Calu3 (cell line): ENCODE results near the gene ABHD12. TPM values are rescaled to one million over a fixed set of nuclear protein-coding genes. Genes with fewer than 3 reads are reported as not detected.
A peak's percentile ranks its signal among the peaks of the same experiment; 100 is the strongest.

Experiments
- BruUV-seq: library from RNA; stranded (reverse); fragments of 400-500 nt; replicated peaks from 2 replicates; lab custom pipeline; 2021; lab: Mats Ljungman, UMichigan
- CTCF ChIA-PET: fragments of 300-600 bp; sonication (Branson Sonifier 250); formaldehyde crosslinking; loops from one replicate; lab custom pipeline; 2022; ENCODE audit warnings: antibody characterized with exemption; lab: Charles Lee
- DNase-seq: peaks from one replicate; pipeline ENCODE4 v3.0.0; 2022
- H3K27ac Mint-ChIP-seq: one replicate; pipeline ENCODE4 v1.8.0; 2022; ENCODE audit warnings: mixed read lengths; ENCODE audit not compliant: unreplicated experiment
- H3K27me3 Mint-ChIP-seq: one replicate; pipeline ENCODE4 v1.8.0; 2022; ENCODE audit warnings: mixed read lengths; ENCODE audit not compliant: unreplicated experiment
- H3K36me3 Mint-ChIP-seq: one replicate; pipeline ENCODE4 v1.8.0; 2022; ENCODE audit warnings: mild to moderate bottlenecking, moderate library complexity, mixed read lengths; ENCODE audit not compliant: insufficient read depth, unreplicated experiment
- H3K4me1 Mint-ChIP-seq: one replicate; pipeline ENCODE4 v1.8.0; 2022; ENCODE audit warnings: mild to moderate bottlenecking, low read depth, mixed read lengths; ENCODE audit not compliant: unreplicated experiment
- H3K4me3 Mint-ChIP-seq: one replicate; pipeline ENCODE4 v1.8.0; 2022; ENCODE audit warnings: mild to moderate bottlenecking, low read depth, moderate library complexity, mixed read lengths; ENCODE audit not compliant: unreplicated experiment
- H3K9me3 Mint-ChIP-seq: one replicate; pipeline ENCODE4 v1.8.0; 2022; ENCODE audit warnings: low read depth, mixed read lengths; ENCODE audit not compliant: unreplicated experiment
- CTCF ChIP-seq: fragments of 200-600 bp; IDR thresholded peaks from one replicate; pipeline ENCODE4 v1.8.0; 2022; ENCODE audit warnings: antibody characterized with exemption; ENCODE audit not compliant: unreplicated experiment
- intact Hi-C: fragments of 100-400 bp; cut with micrococcal nuclease; formaldehyde crosslinking; loops from one replicate; pipeline ENCODE4 v1.10.0; 2022; ENCODE audit not compliant: unreplicated experiment
- total RNA-seq: library from RNA; stranded (reverse); gene quantifications from 2 replicates; pipeline ENCODE4 v1.2.3, GENCODE V29; 2022

Gene ABHD12
- total RNA-seq, 1 experiment from 2014 or later, result 21.3 TPM

- no peak overlapping the region for H3K27ac Mint-ChIP-seq
- peaks cover 64% of the 10 kb centered on the region for H3K36me3 Mint-ChIP-seq
- no peak for TF ChIP-seq CTCF
- intact Hi-C loops, result no loop called here
- CTCF ChIA-PET, result no interaction called here
- no peaks in the 10 kb centered on the region for H3K9me3 Mint-ChIP-seq
- BruUV-seq, result TSS peak; percentile 19
- H3K4me1 Mint-ChIP-seq, result peaks cover 2% of the 10 kb centered on the region
- H3K4me3 Mint-ChIP-seq, result no peak overlapping the region
- no peaks in the 10 kb centered on the region for H3K27me3 Mint-ChIP-seq
- no peak for DNase-seq
These were observed 102.9 kb downstream of the ABHD12 start for GRCh38 chr20:25287631-25288290.

- Mint-ChIP-seq H3K4me3 (no peak overlapping the region), H3K36me3 (peaks cover 64% of the 10 kb centered on the region), H3K4me1 (peaks cover 7% of the 10 kb centered on the region), H3K9me3 (no peaks in the 10 kb centered on the region), H3K27me3 (no peaks in the 10 kb centered on the region), H3K27ac (no peak overlapping the region)
- no TSS peak for BruUV-seq
- no peak for TF ChIP-seq CTCF
- no peak for DNase-seq
- CTCF ChIA-PET, result no interaction called here
- intact Hi-C loops, result no loop called here
These were observed 103.7 kb downstream of the ABHD12 start for GRCh38 chr20:25286917-25287316.

- TF ChIP-seq CTCF, result no peak
- H3K27me3 Mint-ChIP-seq, result no peaks in the 10 kb centered on the region
- peaks cover 58% of the 10 kb centered on the region for H3K36me3 Mint-ChIP-seq
- no peak overlapping the region for H3K4me3 Mint-ChIP-seq
- intact Hi-C loops, result no loop called here
- peaks cover 7% of the 10 kb centered on the region for H3K4me1 Mint-ChIP-seq
- H3K9me3 Mint-ChIP-seq, result no peaks in the 10 kb centered on the region
- DNase-seq, result no peak
- no TSS peak for BruUV-seq
- CTCF ChIA-PET, result no interaction called here
- H3K27ac Mint-ChIP-seq, result no peak overlapping the region
These were observed 104.5 kb downstream of the ABHD12 start for GRCh38 chr20:25285856-25286798.

- CTCF ChIA-PET, result no interaction called here
- no peak overlapping the region for H3K4me3 Mint-ChIP-seq
- no peak overlapping the region for H3K27ac Mint-ChIP-seq
- no peak for DNase-seq
- H3K4me1 Mint-ChIP-seq, result peaks cover 7% of the 10 kb centered on the region
- intact Hi-C loops, result no loop called here
- no peaks in the 10 kb centered on the region for H3K27me3 Mint-ChIP-seq
- no peaks in the 10 kb centered on the region for H3K9me3 Mint-ChIP-seq
- no TSS peak for BruUV-seq
- no peak for TF ChIP-seq CTCF
- H3K36me3 Mint-ChIP-seq, result peaks cover 56% of the 10 kb centered on the region
These were observed 105.5 kb downstream of the ABHD12 start for GRCh38 chr20:25285091-25285647.
